Activated CD4-positive, CD25-positive, alpha-beta regulatory T cell treated with anti-CD3 and anti-CD28 coated beads, Interleukin-2, amount 50 U/mL, for 24 hours (primary cell): ENCODE data around the gene SMARCA2.

Source experiments
- ATAC-seq, 2 donors: fragments of 150-1000 bp; cut with Tn5 transposase; one replicate each; pipeline ENCODE4 v1.10.0; 2021; ENCODE audit warnings: mild to moderate bottlenecking in 1 of 2, moderate library complexity in 1 of 2

Gene SMARCA2

DNA sequence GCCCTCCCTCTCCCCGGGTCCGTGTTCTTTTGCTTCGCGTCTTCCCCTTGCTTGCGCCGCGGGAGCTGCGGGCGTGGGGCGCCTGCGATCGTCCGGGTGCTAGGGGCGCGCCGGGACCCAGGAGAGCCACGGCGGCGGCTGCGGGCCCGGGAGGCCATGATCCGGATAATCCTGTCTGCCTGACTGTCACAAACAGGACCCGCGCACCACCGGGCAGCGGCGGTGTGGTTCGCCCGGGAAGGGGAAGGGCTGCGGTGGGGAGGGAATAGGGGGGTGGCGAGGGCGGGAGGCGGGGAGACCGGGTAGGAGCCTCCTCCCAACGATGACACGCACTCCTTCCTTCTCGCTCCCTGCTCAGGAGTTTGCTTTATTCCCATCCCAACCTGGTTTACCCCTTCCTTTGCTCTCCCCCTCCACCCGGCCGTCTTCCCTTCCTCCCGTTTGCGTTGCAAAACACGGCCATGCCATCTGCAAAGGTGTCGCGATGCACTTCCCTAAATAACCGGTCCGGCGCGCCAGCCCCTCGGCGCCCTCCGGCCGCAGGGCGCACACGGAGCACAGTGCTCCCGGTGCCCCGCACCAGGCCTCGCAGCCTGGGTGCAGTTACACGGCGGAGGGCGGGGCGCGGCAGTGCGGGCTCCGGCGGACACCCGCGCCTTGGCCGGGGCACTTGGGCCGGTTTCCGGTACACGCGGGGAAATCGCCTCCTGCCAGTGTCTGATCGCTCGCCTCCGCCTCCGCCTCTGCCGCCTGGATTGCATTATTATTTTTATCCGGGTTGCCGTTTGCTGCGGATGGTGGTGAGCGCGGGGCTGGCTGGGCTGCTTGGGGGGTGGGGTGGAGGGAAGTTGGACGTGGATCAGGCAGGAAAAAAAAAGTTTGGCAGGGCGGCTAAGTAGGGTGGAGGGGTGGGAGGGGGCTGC lies 1.5 kb downstream of the SMARCA2 start:
- no peak for ATAC-seq

DNA sequence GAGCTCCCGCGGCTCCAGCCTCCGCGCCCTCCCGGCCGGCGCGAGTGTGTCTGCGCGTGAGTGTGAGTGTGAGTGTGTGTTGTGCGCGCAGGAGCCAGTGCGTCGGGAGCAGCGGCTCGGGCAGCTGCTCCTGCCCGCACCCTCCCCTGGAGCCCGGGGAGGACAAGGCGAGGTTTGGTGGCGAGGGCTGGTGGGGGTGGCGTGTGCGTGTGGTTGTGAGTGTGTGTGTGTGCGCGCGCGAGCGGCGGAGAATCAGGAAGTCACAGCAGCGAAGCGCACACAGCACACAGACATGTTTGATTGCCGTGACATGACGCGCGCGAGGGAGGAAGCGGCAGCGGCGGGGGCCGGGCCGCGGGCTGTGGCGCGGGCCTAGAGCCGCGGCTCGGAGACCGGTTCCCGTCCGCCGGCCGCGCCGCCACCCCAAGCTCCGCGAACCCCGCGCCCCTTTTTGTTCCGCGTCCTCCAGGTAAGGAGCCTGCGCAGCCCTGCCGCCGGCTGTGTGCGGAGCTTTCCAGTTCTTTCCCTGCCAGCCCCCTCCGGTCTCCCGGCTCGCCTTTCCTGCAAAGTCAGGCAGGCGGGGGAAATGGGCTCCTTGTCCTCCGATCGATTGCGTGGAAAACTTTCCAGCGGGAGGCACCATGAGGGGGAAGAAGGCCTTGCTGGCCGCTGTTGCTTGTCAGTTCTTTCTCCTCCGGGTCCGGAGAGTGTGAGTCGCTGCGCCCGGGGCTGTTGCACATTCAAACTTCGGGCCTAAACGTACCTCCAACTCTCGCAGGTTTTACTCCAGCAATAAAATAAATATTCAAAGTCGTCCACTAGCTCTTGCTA lies 2.4 kb downstream of the SMARCA2 start:
- peak; percentile 29 for ATAC-seq

DNA sequence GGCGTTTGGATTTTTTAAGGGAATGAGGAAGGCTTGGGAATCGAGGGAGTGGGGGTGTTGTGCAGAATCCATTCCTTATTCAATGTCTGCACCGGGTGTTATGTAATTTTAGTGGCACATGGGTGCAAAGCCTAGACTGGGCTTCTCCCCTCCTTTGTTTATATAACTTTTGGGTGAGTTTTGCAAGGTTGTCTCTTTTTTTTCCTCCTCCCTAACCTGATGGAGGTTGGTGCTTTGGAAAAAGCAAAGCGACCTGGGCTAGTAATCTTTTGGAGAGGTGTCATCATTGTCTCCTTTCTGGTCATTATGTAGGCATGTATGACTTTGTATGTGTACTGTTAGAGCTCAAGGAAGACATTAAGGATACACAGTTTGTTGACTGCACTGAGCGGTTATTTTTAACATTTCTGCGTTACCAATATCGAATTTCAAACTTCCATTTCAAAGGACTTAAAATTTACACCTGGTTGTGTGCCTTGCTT lies 3.1 kb downstream of the SMARCA2 start:
- no peak for ATAC-seq

DNA sequence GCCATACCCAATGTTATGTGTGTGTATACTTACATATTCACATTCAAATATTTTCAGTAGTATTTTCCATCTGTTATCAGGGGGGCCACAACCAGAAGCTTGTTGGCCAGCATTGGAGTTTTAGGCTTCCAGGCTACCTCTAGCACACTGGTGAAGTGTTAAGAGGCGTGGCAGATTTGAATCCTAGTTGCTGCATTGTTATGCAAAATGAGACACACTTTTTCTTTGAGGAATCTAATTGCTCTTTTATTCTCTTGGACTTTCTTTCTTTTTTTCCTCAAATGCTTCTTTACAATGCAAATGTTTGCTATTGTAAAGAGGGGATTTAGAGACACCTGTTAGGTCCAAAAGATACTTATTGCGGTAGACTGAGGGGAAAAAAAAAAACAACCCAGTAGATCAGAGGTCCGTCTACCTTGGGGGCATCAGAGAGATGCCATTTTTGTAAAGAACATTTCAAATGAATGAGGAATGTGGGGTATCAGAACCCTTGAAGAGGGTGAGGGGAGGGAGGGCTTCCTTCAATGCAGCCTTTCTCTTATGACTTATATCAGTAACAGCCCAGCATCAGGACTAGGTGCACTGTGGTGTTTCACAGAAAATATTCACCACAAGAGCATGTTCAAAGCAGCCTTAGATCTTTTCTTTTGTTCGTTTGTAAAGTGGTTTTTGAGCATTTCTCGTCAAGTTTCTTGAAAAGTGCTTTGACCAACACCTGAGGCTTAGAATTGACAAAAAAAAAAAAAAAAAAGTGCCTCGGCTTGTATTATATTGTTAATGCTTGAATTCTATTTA lies 3.8 kb downstream of the SMARCA2 start:
- ATAC-seq: no peak

DNA sequence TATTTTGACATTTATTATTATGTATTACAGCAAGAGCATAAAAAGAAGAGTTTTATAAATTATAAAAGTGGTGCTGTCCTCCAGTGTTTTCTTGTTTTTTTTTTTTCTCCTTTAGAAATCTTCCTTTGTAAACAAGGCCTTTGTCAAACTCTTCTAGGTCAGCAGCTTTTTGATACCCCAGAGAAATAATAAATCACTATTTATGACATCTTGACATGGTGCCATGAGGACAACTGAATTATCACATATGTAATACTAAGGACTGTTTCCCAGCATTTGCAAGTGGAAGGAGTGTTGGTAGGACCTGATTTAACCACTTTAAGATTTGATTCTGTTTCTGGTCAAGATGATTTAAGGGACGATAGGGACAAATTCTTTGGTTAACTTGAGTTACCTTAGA lies 4.6 kb downstream of the SMARCA2 start:
- ATAC-seq: no peak

DNA sequence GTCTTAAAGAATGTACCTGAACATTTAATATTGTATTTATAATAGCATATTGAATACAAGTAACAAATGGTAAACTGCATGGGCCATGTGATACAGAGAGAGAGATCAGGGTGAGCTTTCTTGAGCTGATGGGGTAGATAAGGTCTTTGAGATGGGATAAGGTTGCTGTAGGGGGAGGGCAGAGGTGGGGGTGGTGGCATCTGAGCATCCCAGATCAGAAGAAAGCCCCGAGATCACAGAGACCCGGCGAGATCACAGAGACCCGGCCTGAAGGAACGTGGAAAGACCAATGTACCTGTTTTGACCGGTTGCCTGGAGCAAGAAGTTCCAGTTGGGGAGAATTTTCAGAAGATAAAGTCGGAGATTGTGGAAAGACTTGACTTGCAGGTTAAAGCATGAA lies 6.6 kb downstream of the SMARCA2 start:
- ATAC-seq: no peak

DNA sequence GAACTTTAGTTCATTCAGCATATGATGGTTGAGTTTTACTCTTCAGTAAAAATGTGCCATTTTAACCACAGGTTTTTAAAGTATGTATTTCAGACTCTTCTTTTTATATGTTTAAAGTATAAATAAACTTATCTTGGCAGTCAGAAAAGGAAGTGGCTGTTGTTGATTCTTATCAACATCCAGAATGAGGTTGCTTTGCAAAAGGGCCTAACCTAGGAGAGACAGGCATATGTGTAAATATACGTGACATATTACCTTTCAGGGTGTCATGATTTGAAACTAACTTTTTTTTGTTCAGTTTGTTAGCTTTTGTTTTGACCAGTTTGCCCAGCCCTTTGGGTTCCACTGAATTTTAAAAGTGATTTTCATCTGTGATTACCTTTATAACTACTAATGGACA lies 7.4 kb downstream of the SMARCA2 start:
- peak in 1 of 2 donors; percentile 18 for ATAC-seq

DNA sequence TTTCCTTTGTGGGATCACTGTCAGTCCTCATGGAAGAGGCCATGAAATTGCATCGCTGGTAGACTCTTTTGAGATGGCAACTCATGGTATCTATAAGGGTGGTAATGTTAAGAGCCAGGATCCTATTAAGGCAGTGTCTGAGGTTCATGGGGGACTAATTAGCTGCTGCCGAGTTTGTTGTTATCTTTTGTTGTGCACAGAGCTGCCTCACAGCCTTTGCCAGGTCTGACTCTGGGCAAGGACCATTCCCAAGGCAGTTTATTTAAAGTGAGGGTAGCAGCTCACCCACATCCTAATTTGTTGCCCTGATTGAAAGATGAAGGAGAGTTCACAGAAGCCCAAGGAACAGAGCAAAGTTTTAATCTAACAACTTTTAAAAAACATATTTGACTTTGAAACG lies 7.9 kb downstream of the SMARCA2 start:
- ATAC-seq: no peak

DNA sequence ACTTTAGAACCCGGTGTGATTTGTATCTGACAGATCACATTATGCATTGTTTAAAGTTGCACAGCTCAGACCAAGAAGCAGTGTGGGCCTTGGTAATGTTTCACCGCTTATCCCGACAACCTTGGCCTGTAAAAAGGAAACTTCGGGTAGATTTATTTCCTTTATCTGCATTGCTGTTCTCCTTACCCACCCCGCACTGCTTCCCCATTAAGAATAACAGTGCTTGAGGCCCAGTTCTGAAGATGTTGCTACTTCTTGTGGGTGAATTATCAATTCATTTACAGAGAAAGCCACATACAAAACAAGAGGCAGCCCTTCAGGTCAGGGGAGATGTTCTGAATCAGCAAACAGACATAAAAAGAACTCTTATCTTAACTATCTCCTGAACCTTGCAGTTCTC lies 8.4 kb downstream of the SMARCA2 start:
- ATAC-seq: peak; percentile 21 to 55

DNA sequence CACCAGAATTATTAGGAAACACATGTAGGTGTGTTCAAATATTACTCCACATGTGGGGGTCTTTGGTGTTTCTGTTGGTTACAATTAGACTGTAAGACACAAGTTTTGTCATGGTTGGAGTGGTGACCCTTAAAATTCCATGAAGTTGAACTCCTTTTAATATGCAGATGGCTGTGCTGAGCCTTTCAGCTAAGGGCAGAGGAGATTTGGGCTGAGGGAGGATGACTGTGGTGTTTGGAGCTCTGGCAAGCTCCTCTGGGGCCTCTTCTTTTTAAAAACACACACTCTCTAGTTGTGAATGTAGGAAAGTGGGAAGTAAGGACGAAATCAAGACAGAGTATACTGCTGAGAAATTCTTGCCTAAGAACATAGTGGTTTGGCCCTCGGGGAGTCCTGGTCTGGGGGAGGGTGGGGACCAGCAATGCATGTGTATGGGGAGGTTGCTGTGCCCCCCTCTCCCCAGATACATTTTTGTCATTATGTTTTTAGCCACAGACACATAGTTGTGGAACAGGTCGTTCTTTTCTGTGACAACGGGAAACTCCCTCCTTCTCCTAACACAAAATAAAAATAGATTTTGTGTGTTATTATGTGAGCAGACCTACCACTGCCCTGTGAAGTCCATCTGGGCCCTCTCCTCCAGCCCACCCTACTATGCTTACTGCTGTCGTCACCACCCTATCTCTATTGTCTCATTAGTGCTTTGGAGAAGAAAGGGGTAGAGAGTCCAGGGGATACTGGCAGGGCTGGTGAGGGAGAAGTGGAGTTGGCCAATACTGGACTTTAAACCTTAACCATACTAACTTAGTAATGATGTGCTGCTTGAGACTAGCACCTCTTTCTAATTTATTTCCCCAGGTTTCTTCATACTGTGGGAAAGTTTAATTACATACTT lies 10.0 kb downstream of the SMARCA2 start:
- no peak for ATAC-seq

DNA sequence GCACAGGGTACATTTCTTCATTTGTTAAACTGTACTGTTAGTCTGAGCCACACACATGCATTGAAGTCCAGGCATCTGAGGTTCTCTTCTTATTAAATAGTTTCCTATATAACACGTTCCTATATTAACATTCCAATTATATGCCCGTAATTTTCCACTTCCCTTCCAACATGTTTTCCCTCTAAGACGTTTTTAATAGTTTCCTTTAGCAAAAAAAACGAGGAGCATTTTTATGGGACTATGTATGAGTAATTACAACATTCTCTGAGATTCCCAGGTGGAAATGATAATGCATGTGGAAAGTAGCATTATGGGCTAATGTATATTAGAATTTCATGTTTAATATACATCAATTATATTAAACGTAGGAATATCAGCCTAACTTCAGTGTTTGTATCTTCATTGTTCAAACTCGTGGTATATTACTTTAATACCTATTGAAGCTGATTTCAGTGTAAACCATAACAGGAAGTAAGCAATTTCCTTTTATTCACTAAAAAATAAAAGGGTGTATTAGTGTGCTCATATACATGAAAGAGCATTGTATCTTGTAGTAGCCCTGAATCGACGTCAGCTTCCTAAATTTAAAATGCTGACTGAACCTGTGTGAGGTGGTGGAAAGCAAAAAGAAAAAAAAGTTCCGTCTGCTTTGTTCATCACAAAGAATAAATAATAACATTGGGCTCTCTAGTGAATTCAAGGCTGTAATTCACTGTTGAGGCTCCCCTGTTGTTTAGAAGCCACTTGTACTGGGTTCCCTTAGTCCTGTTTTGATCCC lies 11.3 kb downstream of the SMARCA2 start:
- no peak for ATAC-seq

DNA sequence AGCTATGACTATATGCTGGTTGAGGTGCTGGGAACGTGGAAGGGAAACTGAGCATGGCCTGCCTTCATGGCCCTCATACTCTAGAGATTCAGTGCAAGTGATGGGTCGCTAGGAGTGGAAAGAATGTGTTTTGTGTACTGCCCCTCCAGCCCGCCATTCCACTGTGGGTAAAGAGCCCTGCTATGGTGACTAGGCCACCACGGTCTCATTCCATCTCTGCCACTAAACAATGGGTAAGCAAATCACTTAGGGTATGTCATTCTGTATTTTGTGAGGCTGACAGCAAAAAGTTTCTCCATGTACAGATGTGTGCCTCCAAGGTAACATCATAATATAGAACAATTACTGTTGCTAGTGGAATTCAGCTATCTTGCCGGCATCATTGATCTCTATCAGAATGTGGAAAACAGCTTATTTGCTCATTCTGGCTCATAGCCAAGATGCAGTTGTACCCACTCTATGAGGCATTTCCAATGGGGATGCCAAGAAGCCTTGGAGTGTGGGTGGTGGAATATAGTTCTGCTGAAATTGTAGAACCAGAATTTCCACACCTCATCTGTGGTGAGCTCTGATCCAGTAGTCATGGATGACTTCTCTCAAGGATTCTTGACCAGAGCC lies 12.5 kb downstream of the SMARCA2 start:
- no peak for ATAC-seq

DNA sequence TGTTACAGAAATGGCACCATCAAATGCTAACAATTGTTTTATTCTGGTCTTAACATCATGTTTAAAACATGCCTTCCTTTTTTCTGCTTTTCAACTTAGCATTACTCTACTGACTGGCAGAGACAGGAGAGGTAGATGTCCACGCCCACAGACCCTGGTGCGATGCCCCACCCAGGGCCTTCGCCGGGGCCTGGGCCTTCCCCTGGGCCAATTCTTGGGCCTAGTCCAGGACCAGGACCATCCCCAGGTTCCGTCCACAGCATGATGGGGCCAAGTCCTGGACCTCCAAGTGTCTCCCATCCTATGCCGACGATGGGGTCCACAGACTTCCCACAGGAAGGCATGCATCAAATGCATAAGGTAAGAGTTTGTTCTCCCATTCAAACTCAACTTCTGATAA lies 13.7 kb downstream of the SMARCA2 start:
- ATAC-seq: no peak

DNA sequence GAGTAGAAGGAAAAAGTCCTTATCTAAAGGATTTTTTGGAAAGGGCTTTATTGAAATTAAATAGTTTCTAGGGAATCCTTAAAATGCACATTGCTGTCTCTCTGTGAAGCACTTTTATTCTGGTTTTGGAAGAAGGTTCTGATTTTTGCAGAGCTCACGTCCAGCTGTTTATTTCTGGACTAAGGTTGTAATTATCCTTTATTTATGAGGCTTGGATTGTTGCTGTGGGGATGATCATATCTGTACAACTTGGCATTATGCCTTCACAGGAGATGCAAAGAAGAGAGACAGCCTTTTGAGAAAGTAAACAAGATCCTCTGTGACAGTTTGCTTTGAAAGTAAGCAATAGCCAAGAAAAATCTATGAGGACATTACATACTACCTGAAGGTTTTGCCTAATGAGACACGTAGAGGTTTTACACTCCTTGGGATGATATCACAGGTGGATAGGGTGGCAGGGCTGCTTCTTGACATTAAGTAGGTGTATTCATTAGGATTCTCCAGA lies 14.6 kb downstream of the SMARCA2 start:
- ATAC-seq: no peak

DNA sequence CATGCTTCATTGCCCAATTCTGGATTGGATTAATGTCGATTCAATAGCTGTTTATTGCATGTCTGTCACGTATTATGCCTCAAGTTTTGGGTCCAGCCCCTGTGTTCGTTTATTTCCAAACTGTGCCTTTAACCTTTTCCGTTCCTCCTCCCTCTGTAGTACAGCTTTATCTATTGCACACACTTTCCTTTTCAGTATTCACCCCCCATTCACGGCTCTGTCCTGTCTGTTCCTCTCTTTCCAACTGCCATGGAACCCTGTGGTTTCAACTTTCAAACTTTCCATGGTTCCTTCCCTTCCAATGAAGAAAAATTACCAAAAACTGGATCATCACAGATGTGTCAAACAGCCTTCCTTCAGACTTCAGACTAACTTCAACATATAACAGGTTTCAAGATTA lies 17.1 kb downstream of the SMARCA2 start:
- ATAC-seq: no peak

DNA sequence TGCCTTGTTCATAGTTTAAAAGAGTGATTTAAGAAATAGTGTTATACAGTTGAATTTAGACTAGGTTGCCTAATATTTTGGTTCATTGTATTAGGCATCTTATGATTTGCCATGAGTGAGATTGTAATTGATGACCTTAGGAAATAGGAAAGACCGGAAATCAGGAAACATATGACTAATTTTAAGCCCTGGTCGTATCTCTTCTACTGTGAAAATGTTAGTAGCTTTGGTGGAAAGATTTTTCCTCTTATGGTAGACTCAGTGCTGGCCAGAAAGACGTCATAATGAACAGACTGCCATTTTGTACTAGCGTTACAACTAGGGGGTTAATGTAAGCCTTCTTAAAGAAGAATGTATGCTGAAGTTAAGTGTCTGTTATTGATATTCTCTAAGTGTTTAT lies 21.7 kb downstream of the SMARCA2 start:
- no peak for ATAC-seq

DNA sequence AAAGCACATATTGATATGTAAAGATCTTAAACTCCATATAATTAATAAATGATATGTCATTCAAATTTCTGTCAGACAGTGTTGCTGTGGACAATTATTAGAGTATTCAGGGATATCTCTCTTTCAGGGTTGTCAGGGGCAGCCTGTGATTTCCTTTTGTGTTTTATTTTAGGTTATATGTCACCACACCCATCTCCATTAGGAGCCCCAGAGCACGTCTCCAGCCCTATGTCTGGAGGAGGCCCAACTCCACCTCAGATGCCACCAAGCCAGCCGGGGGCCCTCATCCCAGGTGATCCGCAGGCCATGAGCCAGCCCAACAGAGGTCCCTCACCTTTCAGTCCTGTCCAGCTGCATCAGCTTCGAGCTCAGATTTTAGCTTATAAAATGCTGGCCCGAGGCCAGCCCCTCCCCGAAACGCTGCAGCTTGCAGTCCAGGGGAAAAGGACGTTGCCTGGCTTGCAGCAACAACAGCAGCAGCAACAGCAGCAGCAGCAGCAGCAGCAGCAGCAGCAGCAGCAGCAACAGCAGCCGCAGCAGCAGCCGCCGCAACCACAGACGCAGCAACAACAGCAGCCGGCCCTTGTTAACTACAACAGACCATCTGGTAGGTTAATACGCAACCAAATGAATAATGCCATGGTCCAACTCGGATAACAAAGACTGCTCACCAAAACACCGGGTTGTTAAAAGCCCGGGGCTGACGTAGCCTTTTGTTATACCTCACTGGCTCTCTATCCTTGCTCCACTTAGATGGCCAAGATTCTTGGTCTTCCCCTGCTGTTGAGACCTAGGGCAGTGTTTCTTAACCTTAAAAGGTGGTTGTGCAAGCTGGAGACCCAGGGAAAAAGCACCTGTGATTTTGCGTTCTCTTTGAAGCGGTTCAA lies 24.4 kb downstream of the SMARCA2 start:
- no peak for ATAC-seq

DNA sequence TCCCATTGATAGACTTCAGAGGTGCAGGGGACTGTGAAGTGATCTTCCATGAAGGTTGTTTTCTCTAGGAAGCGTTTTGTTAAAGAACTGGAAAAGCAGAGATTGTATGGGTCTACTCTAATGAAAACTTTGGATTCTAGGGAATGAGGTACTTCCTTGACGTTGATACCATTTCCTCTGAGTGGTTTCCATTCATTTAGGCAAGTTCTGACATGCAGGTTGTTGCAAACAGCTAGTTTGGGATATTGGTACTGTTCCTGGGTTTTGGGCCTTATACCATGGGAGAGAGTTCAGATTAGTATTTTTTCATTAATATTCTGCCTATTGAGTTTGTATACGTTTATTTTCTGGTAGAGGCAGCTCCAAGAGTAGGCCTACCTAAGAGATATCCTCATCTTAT lies 25.7 kb downstream of the SMARCA2 start:
- ATAC-seq: no peak

DNA sequence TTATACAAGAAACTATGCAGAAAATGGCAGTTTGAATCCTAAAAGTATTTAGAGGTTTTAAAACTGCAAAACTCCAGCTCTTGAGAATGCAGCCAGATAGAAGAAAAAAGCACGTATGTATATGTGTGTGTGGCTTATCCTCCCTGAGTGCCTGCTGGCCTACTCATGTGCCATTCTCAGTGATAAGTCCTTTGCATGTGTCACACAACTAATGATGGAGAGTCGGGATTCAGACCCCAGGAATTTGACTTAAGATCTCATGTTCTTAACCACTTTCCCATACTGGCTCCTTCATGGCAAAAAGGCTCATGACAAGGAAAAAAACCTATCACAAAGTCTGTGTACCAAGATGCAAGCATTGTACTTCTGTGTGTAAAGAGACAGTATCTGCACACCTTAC lies 26.6 kb downstream of the SMARCA2 start:
- no peak for ATAC-seq
